ENCODE results near the gene KCND3. TPM values are rescaled to one million over a fixed set of nuclear protein-coding genes. Genes with fewer than 3 reads are reported as not detected.

Gene KCND3
- total RNA-seq, 1 experiment from 2014 or later = not detected

GRCh38 chr1:111920221-111921024, 69.0 kb downstream of the KCND3 start:
- DNase-seq (ENCODE audit: low read depth) = peak; percentile 53

DNA sequence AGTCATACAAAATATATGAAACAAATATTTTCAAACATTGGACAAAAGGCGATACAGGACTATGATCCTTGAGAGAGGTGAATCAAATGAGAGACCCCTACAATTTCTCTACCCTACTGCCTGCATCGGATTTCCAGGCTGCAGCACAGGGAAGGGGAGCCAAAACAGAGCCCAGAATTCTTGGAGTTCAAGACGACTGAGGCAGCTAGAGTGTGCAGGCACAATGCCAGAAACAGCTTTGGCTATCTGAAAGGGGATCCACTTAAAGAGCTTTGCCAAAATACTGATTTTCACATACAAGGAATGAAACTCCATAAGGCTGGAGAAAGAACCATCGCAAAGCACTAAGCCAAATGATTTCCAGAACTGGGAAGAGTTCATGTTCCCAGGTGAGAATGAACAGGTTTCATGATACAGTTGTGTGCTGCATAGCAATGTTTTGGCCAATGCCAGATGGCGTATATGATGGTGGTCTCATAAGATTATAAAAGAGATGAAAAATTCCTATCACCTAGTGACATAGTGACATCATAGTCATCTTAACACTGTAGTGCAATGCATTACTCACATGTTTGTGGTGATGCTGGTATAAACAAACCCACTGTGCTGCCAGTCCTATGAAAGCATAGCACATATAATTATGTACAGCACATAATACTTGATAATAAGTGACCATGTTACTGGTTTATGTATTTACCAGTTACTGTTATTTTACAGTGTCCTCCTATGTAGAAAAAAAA, 77.5 kb downstream of the KCND3 start:
- DNase-seq (ENCODE audit: low read depth) = no peak

DNA sequence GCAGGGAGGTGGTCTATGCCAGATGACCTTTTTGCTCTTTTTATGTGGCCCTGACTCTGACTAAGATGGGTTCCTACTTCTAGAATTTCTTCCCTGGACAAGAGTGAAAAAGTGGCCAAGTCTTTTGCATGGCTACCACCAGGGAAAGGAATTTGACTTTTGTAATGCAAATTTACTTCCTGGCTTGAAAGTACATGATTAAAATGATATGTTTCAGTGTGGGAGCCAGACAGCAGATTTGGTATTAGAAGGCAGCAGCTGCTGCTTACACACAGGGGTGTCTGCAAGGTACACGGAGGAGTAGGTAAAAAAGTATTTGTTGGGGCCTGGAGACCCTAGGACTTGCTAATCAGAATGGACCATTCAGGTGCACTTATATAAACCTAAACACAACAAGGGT, 78.4 kb downstream of the KCND3 start:
- no peak for DNase-seq (ENCODE audit: low read depth)

DNA sequence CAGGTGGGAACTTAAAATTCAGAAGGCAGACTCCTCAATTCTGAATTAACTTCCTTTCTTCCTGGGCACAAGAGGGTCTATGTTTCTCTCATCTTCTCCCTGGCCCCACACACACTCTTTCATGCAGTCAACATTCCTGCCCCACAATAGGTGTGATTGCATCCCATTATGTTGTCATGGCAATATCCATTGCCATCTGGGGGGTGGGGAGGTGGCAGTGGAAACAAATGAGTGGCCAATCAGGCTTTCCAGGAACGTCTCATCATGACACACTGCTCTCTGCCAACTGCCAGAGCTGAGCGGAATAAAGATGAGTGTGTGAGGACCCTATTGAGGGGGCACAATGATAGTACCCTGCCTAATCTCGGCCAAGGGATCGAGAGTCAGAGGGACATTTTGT, 80.4 kb downstream of the KCND3 start:
- DNase-seq (ENCODE audit: low read depth) = no peak

DNA sequence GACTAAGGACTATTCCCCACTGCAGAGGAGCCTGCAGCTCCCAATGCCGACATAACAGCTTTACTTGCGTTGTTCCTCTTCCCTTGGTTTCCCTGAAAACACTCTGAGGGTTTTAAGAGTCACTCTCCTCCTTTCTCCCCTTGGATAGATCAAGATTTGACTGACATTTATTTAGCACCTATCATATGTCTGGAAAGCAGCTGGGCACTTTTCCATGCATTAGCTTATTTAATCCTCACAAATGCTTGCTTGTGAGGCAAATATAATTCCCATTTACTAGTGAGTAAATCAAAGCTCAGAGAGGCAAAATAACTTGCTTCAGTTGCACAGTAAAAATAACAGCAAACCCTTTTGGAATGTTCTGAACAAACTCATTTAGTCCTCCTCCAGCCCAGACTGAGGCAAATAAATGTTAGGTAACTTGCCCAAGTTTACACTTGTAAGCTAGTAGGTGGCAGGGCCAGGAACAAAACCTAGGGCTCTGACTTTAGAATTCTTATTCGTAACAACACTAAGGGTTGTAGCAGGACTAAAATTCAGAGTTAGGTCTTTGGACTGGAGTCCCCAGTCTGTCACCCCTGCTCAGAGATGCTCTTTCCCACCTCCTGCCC, 81.4 kb downstream of the KCND3 start:
- DNase-seq (ENCODE audit: low read depth) = no peak

GRCh38 chr1:111907321-111907720, 82.1 kb downstream of the KCND3 start:
- no peak for DNase-seq (ENCODE audit: low read depth)

DNA sequence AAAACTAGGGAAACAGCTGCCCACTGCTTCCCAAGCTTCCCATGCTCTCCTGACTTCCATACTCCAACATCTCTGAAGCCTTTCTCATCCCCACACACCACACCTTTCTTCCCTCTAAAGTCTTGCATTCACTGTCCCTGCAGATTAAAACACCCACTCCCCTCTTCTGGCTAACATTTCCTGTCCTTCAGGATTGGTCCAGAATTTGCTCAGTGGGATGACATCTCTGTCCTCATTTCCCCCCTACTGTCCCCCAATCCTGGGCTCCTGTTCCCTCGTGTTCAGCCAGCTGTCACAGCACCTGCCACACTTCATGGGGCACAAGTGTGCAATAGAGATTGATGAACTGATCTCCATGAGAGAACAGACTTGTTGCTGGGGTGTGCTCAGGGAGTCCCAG, 82.7 kb downstream of the KCND3 start:
- DNase-seq (ENCODE audit: low read depth) = no peak

DNA sequence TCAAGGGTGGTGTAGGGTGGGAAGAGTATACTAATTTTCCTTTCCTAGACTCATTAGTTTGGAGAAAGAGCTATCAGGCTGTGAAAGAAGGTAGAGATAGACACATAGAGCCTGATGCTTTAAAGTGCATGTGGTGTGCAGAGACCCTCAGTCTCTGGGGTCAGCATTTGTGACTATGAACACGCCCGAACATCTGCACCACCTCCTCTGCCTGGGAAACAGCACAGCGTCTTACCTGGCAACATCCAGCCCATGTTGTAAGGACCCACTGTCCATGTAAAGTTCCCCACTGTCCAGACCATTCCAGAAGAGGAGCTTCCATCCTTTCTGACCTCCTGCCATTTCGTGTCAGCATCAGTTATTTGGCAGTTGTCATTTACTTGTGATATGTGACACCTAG, 83.4 kb downstream of the KCND3 start:
- DNase-seq (ENCODE audit: low read depth) = no peak

DNA sequence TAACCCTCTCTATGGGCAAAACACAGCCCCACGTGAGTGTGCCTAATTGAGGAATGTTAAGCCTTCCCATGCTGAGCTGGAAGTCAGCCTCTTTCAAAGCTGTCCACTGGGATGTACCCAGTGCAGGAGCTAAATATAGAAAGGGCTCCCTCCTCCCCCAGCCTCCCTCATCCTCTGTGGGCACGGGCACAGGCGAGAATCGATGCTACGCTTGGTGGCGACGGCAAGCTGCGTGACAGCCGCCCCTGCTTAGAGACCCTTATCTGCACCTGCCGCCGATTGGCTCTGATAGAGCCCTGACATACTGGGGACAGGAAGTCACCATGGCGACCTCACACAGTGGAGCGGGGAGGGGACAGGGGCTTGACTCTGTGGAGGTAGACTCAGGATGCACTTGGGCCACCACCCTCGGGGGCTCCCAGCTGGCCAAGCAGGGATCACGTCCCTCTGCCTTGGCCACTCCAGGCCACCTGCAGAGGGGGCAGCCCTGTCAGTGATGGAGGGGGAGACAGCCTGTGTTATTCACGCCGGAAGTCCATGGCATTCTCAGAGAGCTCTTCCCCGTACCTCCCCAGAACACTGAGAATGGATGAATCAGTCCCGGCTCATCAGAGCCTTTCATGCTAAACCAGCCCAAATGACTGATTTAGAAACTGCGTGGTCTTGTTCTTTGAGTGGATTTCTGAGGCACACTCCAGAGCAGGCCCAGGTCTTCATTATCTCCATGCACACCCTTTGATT, 84.8 kb downstream of the KCND3 start:
- peak; percentile 51 for DNase-seq (ENCODE audit: low read depth)

- no peak for DNase-seq (ENCODE audit: low read depth)
Measured at GRCh38 chr1:111903871-111904449, 85.5 kb downstream of the KCND3 start.

GRCh38 chr1:111903148-111903870, 86.2 kb downstream of the KCND3 start:
- no peak for DNase-seq (ENCODE audit: low read depth)

DNA sequence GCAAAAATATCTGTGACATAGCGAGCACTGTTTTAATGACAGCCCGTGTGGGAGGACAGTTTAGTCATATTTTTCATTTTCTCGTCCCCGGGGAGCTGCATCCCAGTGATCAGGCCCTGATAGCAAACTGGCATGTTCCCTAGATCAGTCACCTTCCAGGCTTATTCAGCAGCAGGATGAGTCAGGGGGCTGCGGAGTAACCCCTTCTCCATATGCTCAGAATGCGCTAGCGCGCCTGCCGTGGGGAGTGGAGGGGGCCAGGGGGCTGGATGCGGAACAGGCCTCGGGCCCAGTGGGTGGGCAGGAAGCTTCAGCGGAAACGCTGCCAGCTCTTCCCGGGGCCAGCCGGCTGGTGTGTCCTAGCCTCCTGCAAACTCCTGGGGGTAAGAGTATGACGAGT, 94.0 kb downstream of the KCND3 start:
- DNase-seq (ENCODE audit: low read depth) = no peak

DNA sequence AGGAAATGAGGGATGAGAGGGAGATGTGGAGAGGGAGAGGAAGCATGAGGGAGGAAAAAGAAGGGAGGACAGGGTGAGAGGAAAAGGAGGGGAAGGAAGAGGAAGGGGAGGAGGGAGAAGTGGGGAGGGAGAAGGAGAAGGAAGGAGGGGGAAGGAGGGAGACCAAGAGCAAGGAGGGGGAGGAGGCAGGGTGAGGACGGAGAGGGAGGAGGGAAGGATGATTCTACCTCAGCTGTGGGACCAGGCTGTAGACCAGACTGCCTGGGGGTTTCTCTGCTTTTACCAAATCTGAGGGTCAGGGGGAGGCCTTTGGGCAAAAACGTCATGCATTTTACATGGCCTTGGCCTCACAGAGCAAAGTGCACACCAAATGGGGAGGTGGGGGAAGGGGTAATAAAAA, 94.5 kb downstream of the KCND3 start:
- DNase-seq (ENCODE audit: low read depth) = no peak

- no peak for DNase-seq (ENCODE audit: low read depth)
Measured at GRCh38 chr1:111894497-111894896, 95.0 kb downstream of the KCND3 start.

- DNase-seq (ENCODE audit: low read depth) = no peak
Measured at GRCh38 chr1:111891566-111891965, 97.9 kb downstream of the KCND3 start.

- no peak for DNase-seq (ENCODE audit: low read depth)
Measured at GRCh38 chr1:111888740-111889376, 100.6 kb downstream of the KCND3 start.

DNA sequence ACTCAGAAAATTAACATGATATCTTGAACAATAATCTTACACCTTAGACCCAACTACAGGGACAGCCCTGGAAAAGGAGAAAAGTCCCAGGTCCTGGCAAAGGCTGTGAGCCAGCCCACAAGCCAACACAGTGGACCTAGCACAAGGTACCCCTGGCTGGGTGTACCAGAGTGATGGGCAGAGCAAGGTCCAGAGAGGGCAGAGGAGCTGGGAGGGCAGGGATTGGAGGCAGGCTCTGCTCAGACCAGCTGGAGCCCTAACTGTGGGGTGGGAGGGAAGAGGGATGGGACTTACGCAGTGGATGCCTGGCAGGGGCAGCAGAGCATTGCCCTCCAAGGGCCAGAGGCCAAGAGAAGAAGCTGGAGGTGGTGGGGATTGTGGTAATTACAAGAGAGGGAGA, 101.6 kb downstream of the KCND3 start:
- no peak for DNase-seq (ENCODE audit: low read depth)

- DNase-seq (ENCODE audit: low read depth) = no peak
Measured at GRCh38 chr1:111887385-111887784, 102.1 kb downstream of the KCND3 start.

DNA sequence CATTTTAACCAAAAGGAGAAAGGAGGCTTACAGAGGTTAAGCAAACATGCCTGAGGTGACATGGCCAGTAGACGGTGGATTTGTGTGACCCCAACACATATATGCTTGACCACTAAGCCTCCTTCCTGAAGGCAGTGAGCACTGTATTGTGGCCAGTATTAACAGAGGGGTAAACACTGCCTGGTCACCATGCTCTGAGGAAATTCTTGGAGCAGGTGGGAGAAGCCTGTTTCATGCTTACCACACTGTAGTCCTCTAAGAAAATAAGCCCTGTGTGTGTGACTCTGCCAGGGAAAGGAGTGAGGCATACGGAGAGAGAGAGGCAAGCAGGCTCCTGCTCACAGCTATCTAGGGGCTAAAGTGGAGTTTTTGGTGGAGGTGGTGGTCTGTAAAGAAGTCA, 102.7 kb downstream of the KCND3 start:
- no peak for DNase-seq (ENCODE audit: low read depth)

DNA sequence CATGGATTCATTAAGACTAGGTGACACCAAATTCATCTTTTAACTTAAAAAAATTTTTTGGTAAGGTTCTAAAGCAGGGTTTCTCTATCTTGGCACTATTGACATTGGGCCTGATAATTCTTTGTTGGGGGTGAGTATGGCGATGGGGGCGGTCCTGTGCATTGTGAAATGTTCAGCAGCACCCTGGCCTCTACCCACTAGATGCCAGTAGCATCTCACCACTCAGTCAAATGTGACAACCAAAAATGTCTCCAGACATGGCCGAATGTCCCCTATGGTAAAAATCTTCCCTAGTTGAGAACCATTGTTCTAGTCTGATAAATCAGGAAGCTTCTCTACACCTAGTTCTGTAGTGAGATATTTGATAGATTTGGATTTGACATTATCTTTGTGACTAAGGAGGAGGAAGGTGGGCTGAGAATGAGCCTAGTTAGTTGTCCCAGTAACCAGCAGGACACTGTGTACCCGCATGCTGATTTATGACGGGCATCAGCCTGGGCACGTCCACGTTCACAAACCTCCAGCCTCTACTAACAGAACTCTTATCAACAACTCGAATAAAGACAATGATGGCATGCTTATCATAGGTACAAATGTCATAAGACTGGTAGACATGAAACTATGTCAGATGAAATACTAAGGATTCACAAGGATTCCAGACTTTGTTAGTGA, 104.6 kb downstream of the KCND3 start:
- no peak for DNase-seq (ENCODE audit: low read depth)
